HCT116 (cell line): ENCODE measurements around the gene FARP1. TPM values are rescaled to one million over a fixed set of nuclear protein-coding genes. Genes with fewer than 3 reads are reported as not detected.

Experiments used
- ATAC-seq: fragments of 200-7000 bp; cut with Tn5 transposase; 2 replicates; pipeline ENCODE4 v1.9.1; 2020; ENCODE audit warnings: mild to moderate bottlenecking, moderate library complexity
- BruUV-seq: library from RNA; stranded (reverse); fragments of 400-500 nt; replicated peaks from 2 replicates; lab custom pipeline; 2021; lab: Mats Ljungman, UMichigan
- CTCF ChIA-PET: fragments of 300-600 bp; sonication (Branson Sonifier 250); formaldehyde crosslinking; loops from one replicate; lab custom pipeline; 2021; ENCODE audit warnings: antibody characterized with exemption; lab: Charles Lee
- POLR2A ChIA-PET: fragments of 300-600, 350-600 bp; sonication (Branson Sonifier 250); formaldehyde crosslinking; loops from one replicate; lab custom pipeline; 2021; ENCODE audit warnings: antibody characterized with exemption; lab: Charles Lee
- RAD21 ChIA-PET, 2 experiments: fragments of 300-600 bp; sonication (Branson Sonifier 250); formaldehyde crosslinking; loops; one replicate each; lab custom pipeline; 2023; ENCODE audit warnings: low total read pairs in 2 of 2; ENCODE audit not compliant: uncharacterized antibody in 2 of 2, unreplicated experiment in 2 of 2, low non-redundant PET in 1 of 2; lab: Charles Lee
- DNase-seq: peaks from one replicate; pipeline ENCODE4 v3.0.0-alpha.2; 2010; ENCODE audit warnings: low read depth, low spot score
- H2AFZ ChIP-seq: fragments of 200-600 bp; shearing (Covaris generic), sonication (generic); 2 replicates; pipeline ENCODE4 v1.6.1; 2017; ENCODE audit warnings: low read depth, mixed run types, mixed read lengths, antibody characterized with exemption, low read length; ENCODE audit not compliant: poor library complexity, severe bottlenecking
- H3K27ac ChIP-seq: 2 replicates; pipeline ENCODE4 v1.5.1; 2012; ENCODE audit warnings: low read depth, low read length
- H3K27me3 ChIP-seq: fragments of 200-600 bp; sonication (generic); 2 replicates; pipeline ENCODE4 v1.6.1; 2016; ENCODE audit warnings: mixed run types, low read length, mixed read lengths; ENCODE audit not compliant: insufficient read depth
- H3K36me3 ChIP-seq, 2 experiments: fragments of 200-500 bp in 1 of 2; fragments of 200-600 bp in 1 of 2; sonication (Bioruptor generic) in 1 of 2; sonication (generic) in 1 of 2; 2 replicates each; pipeline versions ENCODE4 v1.5.1 to v1.6.1; 2014 to 2016; ENCODE audit warnings: low read length in 2 of 2, inconsistent platforms in 1 of 2, mixed read lengths in 1 of 2, mixed run types in 1 of 2; ENCODE audit not compliant: insufficient read depth in 2 of 2, control insufficient read depth in 1 of 2
- H3K4me1 ChIP-seq, 2 experiments: fragments of 200-600 bp in 1 of 2; sonication (generic) in 1 of 2; 2 replicates each; pipeline versions ENCODE4 v1.5.1 to v1.6.1; 2012 to 2017; ENCODE audit warnings: low read length in 2 of 2, inconsistent platforms in 1 of 2, mild to moderate bottlenecking in 1 of 2, mixed read lengths in 1 of 2, mixed run types in 1 of 2, moderate library complexity in 1 of 2; ENCODE audit not compliant: insufficient read depth in 2 of 2, control insufficient read depth in 1 of 2
- H3K4me2 ChIP-seq: fragments of 200-600 bp; sonication (generic); 2 replicates; pipeline ENCODE4 v1.6.1; 2017; ENCODE audit warnings: mixed run types, low read length, mixed read lengths
- H3K4me3 ChIP-seq, 2 experiments: fragments of 200-600 bp in 1 of 2; sonication (generic) in 1 of 2; replicated peaks in 1 of 2; 2 replicates each; pipeline ENCODE4 v1.5.1; 2011 to 2016; ENCODE audit warnings: low read length in 2 of 2, control low read depth in 1 of 2, low read depth in 1 of 2, mild to moderate bottlenecking in 1 of 2, mixed read lengths in 1 of 2, mixed run types in 1 of 2
- H3K79me2 ChIP-seq: fragments of 200-600 bp; sonication (generic); 2 replicates; pipeline ENCODE4 v1.6.1; 2017; ENCODE audit warnings: mild to moderate bottlenecking, mixed run types, low read length, moderate library complexity, mixed read lengths; ENCODE audit not compliant: insufficient read depth
- H3K9ac ChIP-seq: fragments of 200-600 bp; sonication (generic); 2 replicates; pipeline ENCODE4 v1.6.1; 2016; ENCODE audit warnings: low read length, mixed read lengths
- H3K9me2 ChIP-seq: fragments of 200-600 bp; sonication (generic), shearing (Covaris generic); 2 replicates; pipeline ENCODE4 v1.6.1; 2017; ENCODE audit warnings: mixed run types, mild to moderate bottlenecking, moderate library complexity; ENCODE audit not compliant: insufficient read depth
- H3K9me3 ChIP-seq, 2 experiments: fragments of 200-500 bp in 1 of 2; fragments of 200-600 bp in 1 of 2; sonication (Bioruptor generic) in 1 of 2; sonication (generic) in 1 of 2; 2 replicates each; pipeline ENCODE4 v1.6.1; 2014 to 2017; ENCODE audit warnings: low read length in 2 of 2, mixed read lengths in 2 of 2, inconsistent platforms in 1 of 2, low read depth in 1 of 2, mild to moderate bottlenecking in 1 of 2, mixed run types in 1 of 2, moderate library complexity in 1 of 2; ENCODE audit not compliant: control insufficient read depth in 1 of 2, insufficient read depth in 1 of 2
- H4K20me1 ChIP-seq: fragments of 200-600 bp; sonication (generic), shearing (Covaris generic); 2 replicates; pipeline ENCODE4 v1.6.1; 2017; ENCODE audit warnings: mixed run types, mild to moderate bottlenecking, moderate library complexity; ENCODE audit not compliant: insufficient read depth
- ATF3 ChIP-seq: IDR thresholded peaks from 2 replicates; pipeline ENCODE4 v1.6.1; 2012
- CTCF ChIP-seq, 3 experiments: fragments of 200-600 bp in 1 of 3; sonication (generic) in 1 of 3; IDR thresholded peaks in 2 of 3; conservative IDR thresholded peaks in 1 of 3; 2 replicates each; pipeline ENCODE4 v1.5.1; 2012 to 2017; ENCODE audit warnings: low read depth in 2 of 3, low read length in 2 of 3, antibody characterized with exemption in 1 of 3, borderline replicate concordance in 1 of 3, control low read depth in 1 of 3, mild to moderate bottlenecking in 1 of 3, mixed read lengths in 1 of 3, mixed run types in 1 of 3, moderate library complexity in 1 of 3; ENCODE audit not compliant: insufficient read depth in 1 of 3
- EGR1 ChIP-seq: IDR thresholded peaks from 2 replicates; pipeline ENCODE4 v1.6.1; 2012; ENCODE audit warnings: low read depth
- ELF1 ChIP-seq: IDR thresholded peaks from 2 replicates; pipeline ENCODE4 v1.6.1; 2012; ENCODE audit warnings: low read depth, borderline replicate concordance
- POLR2AphosphoS5 ChIP-seq: IDR thresholded peaks from 2 replicates; pipeline ENCODE4 v1.6.1; 2011; ENCODE audit warnings: mild to moderate bottlenecking, low read depth, low read length, moderate library complexity
- RAD21 ChIP-seq: IDR thresholded peaks from 2 replicates; pipeline ENCODE4 v1.6.1; 2012; ENCODE audit warnings: low read depth, mild to moderate bottlenecking
- REST ChIP-seq: IDR thresholded peaks from 2 replicates; pipeline ENCODE4 v1.6.1; 2012; ENCODE audit warnings: low read depth
- SRF ChIP-seq: IDR thresholded peaks from 2 replicates; pipeline ENCODE4 v1.6.1; 2012; ENCODE audit warnings: low read depth
- intact Hi-C: fragments of 100-400 bp; cut with micrococcal nuclease; formaldehyde crosslinking; loops from 2 replicates; pipeline ENCODE4 v1.10.0; 2022
- total RNA-seq: library from RNA; stranded (reverse); gene quantifications from one replicate; pipeline ENCODE4 v1.2.1, GENCODE V29; 2021; ENCODE audit not compliant: unreplicated experiment

The FARP1 gene
- total RNA-seq, 1 experiment from 2014 or later = 30.5 TPM

- H3K4me1 ChIP-seq = no peaks in the 10 kb centered on the region
- ATAC-seq = no peak
- H3K79me2 ChIP-seq = no peaks in the 10 kb centered on the region
- H3K4me2 ChIP-seq = no peak overlapping the region
- H2AFZ ChIP-seq = no peak overlapping the region
- ChIA-PET POLR2A (no interaction called here), CTCF (no interaction called here), RAD21 (no interaction called here)
- no peaks in the 10 kb centered on the region for H3K36me3 ChIP-seq
- DNase-seq = no peak
- no peak for TF ChIP-seq CTCF (IDR thresholded peaks at IDR 0.05 in 2 of 3, conservative IDR thresholded peaks at IDR 0.05 in 1 of 3; ENCODE audit: borderline replicate concordance in 1 of 3, insufficient read depth in 1 of 3, low read depth in 2 of 3, low read length in 2 of 3)
- TF ChIP-seq RAD21 = no peak
- no peak for TF ChIP-seq REST
- no peak for TF ChIP-seq ELF1
- no peak for TF ChIP-seq EGR1
- TF ChIP-seq ATF3 = no peak
- TF ChIP-seq SRF = no peak
- TF ChIP-seq POLR2AphosphoS5 = no peak
- intact Hi-C loops = no loop called here
- H3K27ac ChIP-seq = no peak overlapping the region
- no peak overlapping the region for H3K9ac ChIP-seq
- BruUV-seq = no TSS peak
- H3K9me2 ChIP-seq = no peaks in the 10 kb centered on the region
- no peaks in the 10 kb centered on the region for H3K9me3 ChIP-seq
- H3K4me3 ChIP-seq = no peak overlapping the region
- no peaks in the 10 kb centered on the region for H3K27me3 ChIP-seq
- no peaks in the 10 kb centered on the region for H4K20me1 ChIP-seq
Measured at GRCh38 chr13:98350746-98351330, 207.9 kb downstream of the FARP1 start.
